PC-3 (cell line): ENCODE measurements around the gene TNIP3.

Experiments used
- EZH2 ChIP-seq: fragments of 300-600 bp; sonication (generic); IDR thresholded peaks from one replicate; pipeline ENCODE4 v1.6.1; 2017; ENCODE audit warnings: antibody characterized with exemption, mild to moderate bottlenecking, low read length; ENCODE audit not compliant: unreplicated experiment
- EZH2phosphoT487 ChIP-seq: fragments of 300-600 bp; sonication (generic); IDR thresholded peaks from 2 replicates; pipeline ENCODE4 v1.6.1; 2018; ENCODE audit warnings: mild to moderate bottlenecking, antibody characterized with exemption, low read length, borderline replicate concordance
- TF ChIP-seq, protein P1 (sequence below): fragments of 300-600 bp; sonication (generic); conservative IDR thresholded peaks from 2 replicates; pipeline ENCODE4 v1.5.1; 2017; ENCODE audit warnings: antibody characterized with exemption, low read depth, mild to moderate bottlenecking, low read length

DNA sequence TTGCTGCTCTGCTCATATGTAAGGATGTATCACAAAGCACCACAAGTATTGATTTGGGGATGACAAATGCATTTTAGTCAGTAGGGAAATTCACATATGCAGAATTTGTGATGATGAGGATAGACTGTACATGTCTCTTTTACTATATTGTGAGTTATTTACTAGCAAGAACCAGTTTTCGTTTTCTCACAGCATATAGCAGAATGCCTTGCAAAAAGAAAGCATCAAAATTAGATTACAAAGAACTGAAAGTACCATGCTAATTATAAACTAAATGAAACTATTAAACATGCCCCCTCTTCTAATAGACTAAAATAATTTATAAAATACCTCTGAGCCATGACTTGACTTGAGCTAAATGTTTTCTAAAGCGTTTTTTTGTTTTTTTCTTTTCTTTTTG, 20.1 kb downstream of the TNIP3 start:
- TF ChIP-seq, protein P1, sequence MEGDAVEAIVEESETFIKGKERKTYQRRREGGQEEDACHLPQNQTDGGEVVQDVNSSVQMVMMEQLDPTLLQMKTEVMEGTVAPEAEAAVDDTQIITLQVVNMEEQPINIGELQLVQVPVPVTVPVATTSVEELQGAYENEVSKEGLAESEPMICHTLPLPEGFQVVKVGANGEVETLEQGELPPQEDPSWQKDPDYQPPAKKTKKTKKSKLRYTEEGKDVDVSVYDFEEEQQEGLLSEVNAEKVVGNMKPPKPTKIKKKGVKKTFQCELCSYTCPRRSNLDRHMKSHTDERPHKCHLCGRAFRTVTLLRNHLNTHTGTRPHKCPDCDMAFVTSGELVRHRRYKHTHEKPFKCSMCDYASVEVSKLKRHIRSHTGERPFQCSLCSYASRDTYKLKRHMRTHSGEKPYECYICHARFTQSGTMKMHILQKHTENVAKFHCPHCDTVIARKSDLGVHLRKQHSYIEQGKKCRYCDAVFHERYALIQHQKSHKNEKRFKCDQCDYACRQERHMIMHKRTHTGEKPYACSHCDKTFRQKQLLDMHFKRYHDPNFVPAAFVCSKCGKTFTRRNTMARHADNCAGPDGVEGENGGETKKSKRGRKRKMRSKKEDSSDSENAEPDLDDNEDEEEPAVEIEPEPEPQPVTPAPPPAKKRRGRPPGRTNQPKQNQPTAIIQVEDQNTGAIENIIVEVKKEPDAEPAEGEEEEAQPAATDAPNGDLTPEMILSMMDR, result no peak
- TF ChIP-seq EZH2 (no peak), EZH2phosphoT487 (no peak)
